Eye (tissue), 1 donor: Measurements from ENCODE around the gene KIF17.

Source experiments
- DNase-seq: peaks from one replicate; pipeline ENCODE4 v3.0.0-alpha.2; 2015

Gene KIF17

DNA sequence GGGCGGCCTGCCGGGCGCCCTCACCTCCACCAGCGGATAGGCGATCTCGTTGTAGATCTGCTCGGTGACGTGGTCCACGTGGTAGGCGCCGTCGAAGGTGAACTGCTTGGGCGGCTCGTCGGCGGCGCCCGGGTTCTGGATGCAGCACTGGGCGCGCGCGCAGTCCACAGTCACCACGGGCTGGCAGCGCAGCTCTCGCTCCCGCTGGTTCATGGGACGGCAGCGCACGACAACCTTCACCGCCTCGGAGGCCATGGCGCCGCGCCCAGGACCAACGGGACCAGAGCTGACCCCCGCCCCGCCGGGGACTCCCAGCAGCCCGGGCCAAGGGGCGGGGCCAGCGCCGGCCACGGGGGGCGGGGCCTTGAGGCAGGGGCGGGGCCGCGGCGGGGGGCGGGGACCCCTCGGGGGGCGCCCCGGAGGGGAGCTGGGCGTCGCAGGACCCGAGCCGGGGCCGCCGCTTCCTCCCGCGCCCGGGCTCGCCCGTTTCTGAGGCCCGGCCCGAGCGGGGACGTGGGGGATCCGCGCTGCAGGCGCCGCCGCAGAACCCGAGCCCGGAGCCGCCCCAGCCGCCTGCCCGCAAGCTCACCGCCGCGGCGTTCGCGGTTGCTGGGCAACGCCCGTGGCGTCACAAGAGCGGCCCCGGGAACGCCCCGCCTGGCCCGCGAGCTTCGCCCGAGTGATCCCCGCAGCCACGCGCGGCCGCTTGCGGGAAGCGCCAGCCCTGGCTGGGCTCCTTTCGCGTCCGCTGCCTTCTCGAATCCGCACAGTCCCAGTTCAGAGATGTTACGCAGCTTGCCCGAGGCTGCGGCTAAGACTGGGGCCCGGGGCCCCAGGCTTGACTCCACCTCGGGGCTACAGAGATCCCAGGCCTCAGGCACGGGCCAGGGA lies at the start of gene KIF17:
KIF17 (minus strand) TSS at position 556 of the 891 bp plus-strand sequence; CDS start at position 255, 301 bp downstream.
- DNase-seq, result peak; percentile 88

DNA sequence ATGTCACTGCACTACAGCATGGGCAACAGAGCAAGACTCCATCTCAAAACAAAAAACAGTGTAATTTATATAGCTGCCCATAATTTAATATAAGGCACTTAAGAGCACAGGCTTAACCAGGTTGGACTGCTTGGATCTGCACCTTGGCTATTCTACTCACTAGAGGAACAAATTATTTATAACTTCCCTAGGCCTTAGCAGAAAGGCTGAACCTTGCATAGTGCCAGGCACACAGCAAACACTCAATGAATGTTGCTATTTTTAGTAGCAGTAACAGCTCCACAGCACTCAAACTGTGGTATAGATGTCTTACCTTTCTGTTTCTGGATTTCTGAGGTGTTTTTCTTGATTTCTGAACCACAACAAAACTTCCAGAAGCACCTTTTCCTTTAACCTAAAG lies 49.5 kb upstream of the KIF17 start:
- DNase-seq, result no peak

DNA sequence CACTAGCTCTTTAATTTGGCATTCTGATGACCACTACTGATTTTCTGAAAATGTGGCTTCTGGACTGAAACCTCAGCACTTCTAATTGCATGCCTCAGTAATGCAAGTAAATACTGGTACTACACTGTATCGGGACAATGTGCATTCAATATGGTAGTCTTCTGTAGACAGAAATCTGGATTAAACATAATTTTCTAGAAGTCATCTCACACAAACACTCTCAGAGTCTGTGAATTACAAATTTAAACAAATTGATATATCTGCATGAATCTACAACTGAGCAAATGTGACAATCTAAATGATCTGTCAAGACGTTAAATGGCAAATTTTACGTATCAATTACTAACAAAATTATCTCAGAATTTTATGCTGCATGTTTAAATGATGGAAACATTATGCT lies 45.6 kb upstream of the KIF17 start:
- DNase-seq, result no peak

DNA sequence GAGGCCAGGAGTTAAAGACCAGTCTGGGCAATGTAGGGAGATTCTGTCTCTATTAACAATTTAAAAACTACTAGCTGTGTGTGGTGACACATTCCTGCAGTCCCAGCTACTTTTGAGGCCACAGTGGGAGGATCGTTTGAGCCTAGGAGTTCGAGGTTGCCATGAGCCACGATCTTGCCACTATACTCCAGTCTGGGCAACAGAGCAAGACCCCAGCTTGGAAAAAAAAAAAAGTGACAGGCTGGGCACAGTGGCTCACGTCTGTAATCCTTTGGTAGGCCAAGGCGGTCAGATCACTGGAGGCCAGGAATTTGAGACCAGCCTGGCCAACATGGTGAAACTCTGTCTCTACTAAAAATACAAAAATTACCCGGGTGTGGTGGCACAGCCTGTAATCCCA lies 42.5 kb upstream of the KIF17 start:
- DNase-seq, result no peak

DNA sequence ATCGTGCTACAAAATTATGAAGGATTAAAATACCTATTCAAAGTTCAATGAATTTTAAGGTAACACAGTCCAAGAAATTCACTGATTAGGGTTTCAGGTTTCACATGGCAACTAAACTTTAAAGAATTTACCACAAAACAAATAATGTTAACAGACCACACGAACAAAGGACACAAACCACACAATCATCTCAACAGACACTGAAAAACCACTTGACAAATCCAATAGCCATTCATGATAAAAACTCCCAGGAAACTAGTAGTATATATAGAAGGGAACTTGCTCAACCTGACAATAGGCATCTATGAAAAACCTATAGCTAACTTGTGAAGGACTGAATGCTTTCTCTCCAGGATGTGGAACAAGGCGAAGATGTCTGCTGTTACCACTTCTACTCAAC lies 35.8 kb upstream of the KIF17 start:
- DNase-seq, result no peak

DNA sequence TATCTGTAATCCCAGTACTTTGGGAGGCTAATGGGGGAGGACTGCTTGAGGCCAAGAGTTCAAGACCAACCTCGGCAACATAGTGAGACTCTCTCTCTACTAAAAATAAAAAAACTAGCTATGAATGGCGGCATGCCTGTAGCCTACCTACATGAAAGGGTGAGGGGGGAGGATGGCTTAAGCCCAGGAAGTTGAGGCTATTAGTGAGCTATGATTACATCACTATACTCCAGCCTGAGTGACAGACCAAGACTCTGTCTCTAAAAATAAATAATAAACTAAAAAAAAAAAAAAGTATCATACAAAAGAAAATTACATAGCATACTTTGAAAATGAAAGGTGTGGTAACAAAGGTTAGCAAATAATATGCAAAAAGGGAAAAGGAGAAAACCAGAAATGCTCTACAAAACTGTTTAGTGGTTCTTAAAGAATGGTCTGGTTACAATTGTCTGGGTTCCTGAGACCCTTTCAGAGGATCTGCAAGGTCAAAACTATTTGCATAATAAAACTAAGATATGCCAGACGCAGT lies 33.7 kb upstream of the KIF17 start:
- DNase-seq, result no peak

DNA sequence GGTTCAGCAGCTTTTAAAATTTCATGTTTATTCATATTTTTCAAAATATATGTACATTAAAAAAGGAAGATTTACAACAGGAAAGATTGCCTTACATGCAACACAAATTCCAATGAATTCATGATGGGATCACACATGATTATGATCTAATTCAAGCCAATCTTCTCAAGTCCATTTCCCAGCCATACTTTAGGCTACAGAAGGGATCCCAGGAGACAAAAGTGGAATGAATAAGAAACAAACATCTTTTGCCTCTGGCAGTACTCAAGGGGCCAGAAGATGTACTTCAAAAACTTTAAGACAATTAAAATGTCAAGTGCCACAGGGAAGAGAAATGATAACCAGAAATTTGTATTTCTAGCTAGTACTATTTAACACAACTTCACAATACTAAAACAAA lies 24.9 kb upstream of the KIF17 start:
- no peak for DNase-seq

DNA sequence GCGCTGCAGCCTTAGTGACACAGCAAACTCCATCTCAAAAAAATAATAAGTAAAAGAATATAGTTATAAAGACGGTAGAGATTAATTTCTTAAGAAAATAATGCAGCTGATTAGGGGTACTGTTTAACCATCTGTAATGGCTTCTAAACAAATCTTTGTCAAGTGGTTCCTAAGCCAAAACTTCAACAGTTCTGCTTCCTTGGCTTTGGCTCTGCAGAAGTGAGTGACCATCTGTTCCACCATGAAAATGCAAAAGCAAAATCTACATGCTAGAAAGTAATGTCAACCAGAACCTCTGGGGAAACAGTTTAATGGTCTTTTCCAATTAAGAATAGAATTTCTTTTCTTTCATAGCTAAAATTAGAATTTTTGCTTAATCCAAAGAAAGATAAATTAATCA lies 23.0 kb upstream of the KIF17 start:
- no peak for DNase-seq

DNA sequence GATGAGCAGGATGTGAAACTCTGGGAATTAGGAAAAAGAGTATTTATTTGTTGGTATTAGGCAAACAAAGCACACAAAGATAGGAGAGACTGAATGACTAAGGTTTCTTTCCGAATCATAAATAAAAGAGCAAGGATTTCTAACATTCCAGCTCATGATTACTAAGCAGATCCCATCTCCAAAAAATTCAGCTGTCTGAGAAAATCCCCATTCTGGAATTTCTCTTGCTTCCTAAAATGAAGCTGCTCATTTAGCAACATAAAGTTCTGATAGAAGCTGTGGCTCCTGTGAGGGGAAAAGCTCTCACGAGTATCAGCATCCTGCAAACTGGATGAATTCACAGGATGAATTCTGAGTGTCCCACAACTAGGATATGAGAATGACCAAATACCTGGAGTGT lies 21.4 kb upstream of the KIF17 start:
- DNase-seq, result no peak

DNA sequence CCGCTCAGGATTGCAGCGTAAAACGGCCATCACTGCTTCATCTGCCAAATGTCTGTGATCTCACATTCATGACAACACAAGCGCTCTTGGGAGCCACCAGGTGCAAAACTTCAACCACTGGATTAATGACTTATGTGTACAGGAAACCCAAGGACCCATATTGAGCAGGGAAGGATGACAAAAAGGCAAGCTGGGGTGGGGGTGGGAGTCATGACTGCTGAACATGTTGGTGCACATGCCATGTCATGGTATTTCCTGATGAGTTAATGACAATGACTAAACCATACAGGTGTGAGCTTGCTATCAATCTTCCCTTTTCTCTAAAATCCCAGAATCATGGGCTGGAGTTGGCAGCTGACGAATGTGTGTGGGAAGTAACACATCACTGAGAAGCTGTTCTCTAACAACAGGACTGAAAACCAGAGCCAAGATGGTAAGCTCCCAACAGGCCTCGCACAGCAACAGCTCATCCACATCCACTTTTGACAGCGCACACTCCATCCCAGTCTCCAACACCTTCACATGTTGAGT lies 17.8 kb upstream of the KIF17 start:
- no peak for DNase-seq

DNA sequence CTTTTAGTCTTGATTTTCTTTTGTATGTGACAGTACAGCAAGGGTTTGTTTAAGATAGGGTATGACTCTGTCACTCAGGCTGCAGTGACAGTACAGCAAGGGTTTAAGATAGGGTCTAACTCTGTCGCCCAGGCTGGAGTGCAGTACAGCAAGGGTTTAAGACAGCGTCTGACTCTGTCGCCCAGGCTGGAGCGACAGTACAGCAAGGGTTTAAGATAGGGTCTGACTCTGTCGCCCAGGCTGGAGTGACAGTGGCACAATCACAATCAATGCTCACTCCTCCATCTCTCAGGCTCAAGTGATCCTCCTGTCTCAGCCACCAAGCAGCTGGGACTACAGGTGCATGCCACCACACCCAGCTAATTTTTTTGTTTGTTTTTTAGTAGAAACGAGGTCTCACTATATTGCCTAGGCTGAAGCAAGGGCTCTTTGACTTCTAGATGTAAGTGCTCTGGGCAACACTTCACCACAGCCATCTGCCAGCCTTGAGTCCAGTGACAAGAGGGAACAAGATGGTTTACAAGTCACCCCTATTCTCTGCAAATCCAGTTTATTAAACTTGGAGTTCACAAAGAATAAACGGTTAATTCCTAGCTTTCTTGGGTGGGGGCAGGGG lies 15.7 kb upstream of the KIF17 start:
- no peak for DNase-seq

DNA sequence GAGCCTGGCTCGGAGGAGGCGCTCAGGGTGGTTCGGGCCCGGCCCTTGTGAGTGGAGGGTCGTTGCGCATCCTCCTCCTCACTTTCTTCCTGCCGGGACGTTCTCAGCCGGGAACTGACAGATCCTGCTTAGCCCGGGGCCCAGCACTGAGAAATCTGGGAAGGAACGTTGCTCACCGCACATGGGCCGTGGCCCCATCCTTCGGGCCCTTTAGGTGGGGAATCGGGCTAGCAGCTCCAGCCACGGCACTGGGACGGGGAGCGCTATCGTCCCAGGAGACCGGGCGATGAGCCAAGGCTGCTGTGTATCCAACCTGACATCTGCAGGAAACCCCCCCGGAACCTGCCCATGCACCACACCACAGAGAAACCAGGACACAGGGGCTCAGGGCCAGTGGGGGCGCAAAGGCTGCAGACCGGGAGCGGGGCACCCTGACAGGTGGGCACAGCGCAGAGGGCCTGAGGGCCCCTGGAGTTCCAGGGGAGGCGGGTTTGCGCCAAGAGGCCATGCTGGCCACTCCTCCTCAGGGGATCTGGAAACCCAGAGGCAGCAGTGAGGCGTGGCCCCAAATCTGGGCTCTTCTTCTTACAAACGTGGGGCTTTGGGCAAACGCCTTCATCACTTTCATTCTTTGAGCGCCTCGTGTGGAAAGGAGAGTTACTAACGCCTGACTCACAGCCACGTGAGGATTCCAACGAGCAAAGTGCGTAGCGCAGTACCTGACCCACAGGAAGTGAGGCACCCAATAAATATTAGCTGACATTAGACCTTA lies 15.0 kb upstream of the KIF17 start, which contains the start of gene SH2D5:
SH2D5 (minus strand) TSS at position 116 of the 772 bp plus-strand sequence. CDS start 4,659 bp downstream, outside the sequence.
- peak; percentile 85 for DNase-seq

DNA sequence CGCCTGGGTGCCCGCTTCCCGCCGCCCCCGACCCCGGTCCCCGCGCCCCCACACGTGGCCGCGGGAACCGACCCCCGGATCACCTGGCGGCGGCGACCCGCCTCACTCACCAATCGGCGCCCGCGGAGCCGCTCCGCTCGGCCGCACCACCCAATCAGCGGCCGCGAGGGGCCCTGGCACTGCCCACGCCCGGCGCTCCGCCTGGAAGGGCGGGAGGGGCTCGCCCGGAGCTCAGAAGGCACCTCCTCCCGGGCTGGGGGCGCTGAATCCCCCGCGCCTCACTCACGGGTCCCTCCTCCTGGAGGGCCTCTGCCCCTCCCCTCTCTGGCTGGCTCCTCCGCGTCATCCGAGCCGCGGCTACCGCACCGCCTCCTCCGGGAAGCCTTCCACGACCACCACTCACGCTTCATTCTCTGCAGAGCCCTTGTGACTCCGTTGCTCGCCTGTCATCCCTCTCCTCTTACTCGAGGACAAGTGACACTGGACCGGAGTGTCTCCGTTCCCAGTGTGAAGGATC lies 14.3 kb upstream of the KIF17 start:
- peak; percentile 84 for DNase-seq

DNA sequence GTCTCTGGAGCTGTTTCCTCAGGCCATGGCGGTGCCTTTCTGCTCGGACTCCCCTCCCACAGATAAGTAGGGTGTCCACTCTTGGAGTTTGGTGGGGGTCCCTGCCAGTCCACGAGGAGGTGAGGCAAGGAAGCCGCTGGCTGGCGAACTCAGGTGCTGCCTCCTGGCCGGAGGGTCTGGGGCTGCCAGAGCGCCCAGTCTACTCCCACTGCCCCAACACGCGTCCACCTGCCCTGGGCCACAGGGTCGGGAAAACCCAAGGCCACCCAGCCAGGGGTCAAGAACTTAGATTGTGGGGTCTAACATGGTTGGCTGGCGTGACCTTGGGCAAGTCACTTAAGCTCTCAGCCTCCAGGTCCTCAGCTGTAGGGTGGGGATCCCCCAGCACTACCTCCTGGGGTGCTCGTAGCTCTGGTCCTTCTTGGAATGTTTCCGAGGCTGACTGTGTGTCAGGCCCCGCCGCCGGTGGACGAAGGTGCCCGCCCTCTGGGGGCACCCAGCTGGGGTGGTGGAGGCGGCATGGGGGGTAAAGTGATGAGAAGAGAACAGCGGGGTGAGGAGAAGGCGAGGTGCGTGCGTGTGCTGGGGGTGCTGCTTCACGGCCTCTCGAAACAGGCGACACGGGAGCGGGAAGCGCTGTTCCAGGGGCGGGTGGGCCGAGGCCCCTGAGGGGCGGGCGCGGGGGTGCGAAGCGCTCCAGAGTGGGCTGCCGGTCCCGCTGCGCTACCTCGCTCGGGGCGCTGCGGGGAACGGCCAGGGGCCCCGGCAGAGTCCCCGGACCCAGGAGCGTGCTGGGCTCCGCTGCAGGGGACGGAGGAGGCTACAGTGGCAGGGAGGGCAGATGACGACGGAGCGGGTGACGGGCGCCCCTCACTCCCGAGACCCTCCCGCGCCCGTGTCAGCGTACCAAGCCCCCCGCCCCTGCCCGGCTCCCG lies 13.5 kb upstream of the KIF17 start:
- peak; percentile 42 for DNase-seq

DNA sequence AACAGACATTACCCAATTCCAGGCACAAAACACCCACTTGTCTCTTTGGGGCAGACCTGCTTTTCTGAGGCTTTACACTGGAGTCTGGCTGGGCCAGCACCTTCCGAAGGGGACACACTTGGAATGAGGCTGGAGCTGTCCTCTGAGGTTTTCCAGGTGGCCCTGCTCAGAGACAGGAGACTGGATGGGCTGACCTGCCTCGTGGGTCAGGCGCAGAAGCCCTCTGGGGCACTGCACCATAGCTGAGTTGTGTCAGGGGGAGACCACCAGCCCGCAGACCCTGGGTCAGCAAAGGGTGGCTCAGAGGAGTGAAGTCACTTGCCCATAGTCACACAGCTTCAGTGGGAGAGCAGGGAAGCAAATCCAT lies 12.9 kb upstream of the KIF17 start:
- DNase-seq, result peak; percentile 19

DNA sequence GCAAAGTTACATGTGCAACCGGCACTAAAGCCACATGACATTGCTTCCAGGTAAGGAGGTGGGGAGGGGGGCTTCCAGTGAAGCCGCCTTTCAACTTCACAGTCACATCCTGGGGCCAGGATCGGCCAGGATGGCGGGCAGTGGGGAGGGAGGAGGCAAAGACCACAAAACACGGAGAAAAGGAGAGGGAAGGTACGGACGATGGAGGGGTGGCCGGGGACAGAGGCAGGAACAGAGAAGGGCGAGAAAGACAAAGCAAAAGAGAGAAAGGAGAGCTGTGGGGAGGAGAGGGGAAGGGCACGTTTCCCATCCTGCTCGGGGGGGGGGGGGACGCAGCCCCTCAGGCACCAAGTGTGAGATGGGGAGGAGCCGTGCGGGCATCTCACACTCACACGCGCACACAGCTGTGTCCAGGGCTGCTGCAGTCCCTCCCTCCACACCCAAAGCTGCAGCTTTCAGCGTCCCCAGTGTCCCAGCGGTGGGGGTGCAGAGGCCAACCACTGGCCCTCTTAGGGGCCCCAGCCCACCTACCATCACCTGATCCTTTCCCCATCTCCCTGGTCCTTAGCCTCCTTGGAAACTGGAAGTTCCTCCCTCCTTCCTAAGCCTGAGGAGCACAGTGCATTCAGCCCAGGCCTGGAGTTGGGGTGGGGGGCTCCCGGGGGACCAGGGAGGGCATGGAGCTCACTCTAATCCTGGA lies 12.3 kb upstream of the KIF17 start:
- DNase-seq, result peak; percentile 21

DNA sequence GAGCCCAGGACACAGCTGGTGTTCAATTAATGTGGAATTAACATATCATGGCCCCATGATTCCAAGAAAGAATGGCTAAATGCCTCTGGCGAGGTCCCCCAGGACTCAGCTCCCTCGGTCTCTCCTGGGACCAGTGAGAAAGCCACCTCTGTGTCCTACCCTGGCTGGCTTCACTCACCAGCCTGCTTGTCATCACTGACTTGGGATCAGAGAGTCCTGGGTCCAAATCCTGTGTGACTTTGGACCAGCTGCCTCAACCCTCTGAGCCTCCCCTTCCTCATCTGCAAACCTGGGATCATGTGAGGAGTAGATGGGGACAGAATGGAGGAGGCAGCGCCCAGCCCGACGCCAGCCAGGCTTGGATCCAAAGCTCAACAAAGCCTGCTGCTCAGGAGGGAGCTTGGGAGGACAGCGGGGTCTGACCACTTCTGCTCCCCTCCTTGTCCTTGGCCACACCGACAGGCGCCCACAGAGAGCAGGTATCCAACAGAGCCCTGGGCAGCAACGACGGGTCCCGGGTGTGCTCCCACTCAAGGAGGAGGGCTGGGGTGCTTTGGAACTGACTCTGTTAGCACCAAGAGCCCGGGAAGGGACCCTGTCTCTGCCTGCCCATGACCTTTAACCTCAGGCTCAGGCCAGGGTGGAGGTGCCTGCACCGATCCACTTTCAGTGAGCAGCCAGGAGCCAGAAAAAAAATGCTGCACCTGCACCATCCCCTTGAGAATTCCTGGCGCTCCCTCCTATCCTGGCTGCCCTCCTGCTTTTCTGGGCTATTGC lies 11.5 kb upstream of the KIF17 start:
- no peak for DNase-seq

DNA sequence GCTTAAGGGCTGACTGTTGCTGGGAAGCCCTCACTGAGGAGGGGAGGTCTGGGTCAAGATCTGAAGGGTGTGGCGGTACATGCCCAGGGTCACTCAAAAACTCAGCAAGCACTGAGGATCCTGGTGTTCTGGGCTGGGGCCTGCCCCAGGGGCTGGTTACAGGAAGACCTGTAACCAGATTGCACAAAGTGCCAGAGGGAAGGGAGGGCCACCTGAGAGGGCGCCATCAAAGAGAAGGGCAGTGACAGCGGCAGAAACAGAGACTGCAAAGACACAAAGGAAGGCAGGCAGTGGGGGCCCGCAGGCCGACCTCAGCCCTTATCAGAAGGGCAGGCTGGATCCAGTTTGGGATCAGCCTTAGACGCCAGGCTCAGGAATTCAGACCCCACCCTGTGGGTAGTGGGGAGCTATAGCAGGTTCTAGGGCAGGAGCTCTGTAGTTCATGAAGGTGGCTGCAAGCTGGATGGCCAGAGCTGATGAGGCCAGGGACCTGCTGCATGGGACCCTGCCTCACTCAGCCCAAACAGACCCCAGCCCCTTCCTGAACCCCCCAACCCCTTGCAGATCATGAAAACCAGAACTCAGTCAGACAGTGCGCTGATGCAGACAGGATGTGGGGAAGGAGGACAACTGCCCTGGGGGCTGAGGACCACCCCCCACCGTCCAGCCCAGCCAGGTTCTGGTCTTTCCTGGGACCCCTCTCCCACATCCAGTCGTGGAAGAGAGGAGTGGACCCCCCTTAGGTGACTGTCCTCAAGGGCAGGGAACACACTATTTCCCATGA lies 10.8 kb upstream of the KIF17 start:
- DNase-seq, result no peak

DNA sequence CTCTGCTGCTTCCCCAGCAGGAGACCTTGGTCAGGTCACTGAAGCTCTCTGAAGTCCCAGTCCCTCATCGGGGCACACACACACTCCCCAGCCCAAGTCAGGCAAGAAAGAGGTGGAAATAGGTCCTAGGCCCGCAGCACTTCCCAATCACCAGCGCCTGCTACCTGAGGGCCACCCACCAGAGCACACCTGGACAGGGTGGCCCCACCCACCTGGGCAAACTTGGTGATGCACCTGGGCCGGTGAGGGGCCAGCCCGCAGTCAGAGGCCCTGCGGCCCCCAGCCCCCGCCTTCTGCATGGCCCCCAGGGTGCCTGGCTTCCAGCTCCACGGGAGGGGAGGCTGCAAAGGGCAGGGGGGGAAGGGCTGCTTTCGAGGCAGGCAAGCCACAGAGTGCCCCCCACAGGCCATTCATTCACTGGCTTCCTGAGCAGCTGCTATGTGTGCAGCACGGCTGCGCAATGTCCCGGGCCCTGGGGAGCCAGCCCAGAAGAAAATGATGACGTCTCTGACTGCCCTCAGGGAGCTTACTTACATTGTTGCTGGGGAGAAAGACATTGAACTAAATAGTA lies 10.0 kb upstream of the KIF17 start:
- DNase-seq, result no peak
